Activated T-cell treated with anti-CD3 and anti-CD28 coated beads, Interleukin-2, amount 50 U/mL, for 24 hours (primary cell): ENCODE measurements around the gene SLC35F1.
"Not testable (repeated sequence)": the region's sequence is repeated elsewhere in the genome, so short reads cannot be mapped to it uniquely, and the experiment has no call there.

ENCODE experiments used
- DNase-seq: peaks from one replicate; pipeline ENCODE4 v3.0.0-alpha.2; 2020
- H3K27ac Mint-ChIP-seq: 2 replicates; pipeline ENCODE4 v1.8.0; 2020; ENCODE audit warnings: mild to moderate bottlenecking, mixed read lengths
- H3K27me3 Mint-ChIP-seq: 2 replicates; pipeline ENCODE4 v1.8.0; 2020; ENCODE audit warnings: mixed read lengths
- H3K36me3 Mint-ChIP-seq: 2 replicates; pipeline ENCODE4 v1.8.0; 2020; ENCODE audit warnings: low read depth, mixed read lengths
- H3K4me1 Mint-ChIP-seq: 2 replicates; pipeline ENCODE4 v1.8.0; 2020; ENCODE audit warnings: low read depth, mixed read lengths
- H3K4me3 Mint-ChIP-seq: 2 replicates; pipeline ENCODE4 v1.8.0; 2020; ENCODE audit warnings: mild to moderate bottlenecking, moderate library complexity, mixed read lengths
- H3K9me3 Mint-ChIP-seq: 2 replicates; pipeline ENCODE4 v1.8.0; 2020; ENCODE audit warnings: mixed read lengths

The SLC35F1 gene

GRCh38 chr6:117992856-117993255, 85.8 kb downstream of the SLC35F1 start:
- Mint-ChIP-seq H3K4me3 (no peak overlapping the region), H3K36me3 (no peaks in the 10 kb centered on the region), H3K9me3 (no peaks in the 10 kb centered on the region), H3K27me3 (peaks cover 31% of the 10 kb centered on the region), H3K4me1 (no peaks in the 10 kb centered on the region), H3K27ac (no peak overlapping the region)
- DNase-seq, result no peak

- peaks cover 28% of the 10 kb centered on the region for H3K27me3 Mint-ChIP-seq
- H3K27ac Mint-ChIP-seq, result no peak overlapping the region
- H3K4me3 Mint-ChIP-seq, result no peak overlapping the region
- H3K4me1 Mint-ChIP-seq, result no peaks in the 10 kb centered on the region
- DNase-seq, result no peak
- peaks cover 4% of the 10 kb centered on the region for H3K9me3 Mint-ChIP-seq
- H3K36me3 Mint-ChIP-seq, result no peaks in the 10 kb centered on the region
These were observed 105.9 kb downstream of the SLC35F1 start for GRCh38 chr6:118012944-118013343.

DNA sequence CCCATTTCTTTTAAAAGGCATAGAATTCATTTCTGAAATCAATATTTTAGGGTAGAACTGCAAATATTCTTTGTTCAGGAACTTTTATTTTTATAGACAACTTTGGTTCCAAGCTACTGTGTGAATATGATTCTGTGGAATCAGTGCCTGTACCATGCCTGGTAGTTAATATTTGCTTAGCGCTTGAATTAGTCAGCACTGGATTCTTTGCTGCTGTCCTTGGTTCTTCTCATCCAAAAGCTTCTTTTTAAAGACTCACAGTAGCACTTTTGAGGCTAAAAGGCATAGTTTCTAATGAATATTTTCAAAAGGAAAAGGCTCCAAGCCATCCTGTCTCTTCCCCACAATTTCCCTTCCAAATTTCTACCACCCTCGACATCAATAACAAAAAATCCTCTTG, 109.5 kb downstream of the SLC35F1 start:
- no peak for DNase-seq
- Mint-ChIP-seq H3K27ac (no peak overlapping the region), H3K4me3 (no peak overlapping the region), H3K36me3 (no peaks in the 10 kb centered on the region), H3K4me1 (no peaks in the 10 kb centered on the region), H3K9me3 (no peaks in the 10 kb centered on the region), H3K27me3 (peaks cover 16% of the 10 kb centered on the region)

DNA sequence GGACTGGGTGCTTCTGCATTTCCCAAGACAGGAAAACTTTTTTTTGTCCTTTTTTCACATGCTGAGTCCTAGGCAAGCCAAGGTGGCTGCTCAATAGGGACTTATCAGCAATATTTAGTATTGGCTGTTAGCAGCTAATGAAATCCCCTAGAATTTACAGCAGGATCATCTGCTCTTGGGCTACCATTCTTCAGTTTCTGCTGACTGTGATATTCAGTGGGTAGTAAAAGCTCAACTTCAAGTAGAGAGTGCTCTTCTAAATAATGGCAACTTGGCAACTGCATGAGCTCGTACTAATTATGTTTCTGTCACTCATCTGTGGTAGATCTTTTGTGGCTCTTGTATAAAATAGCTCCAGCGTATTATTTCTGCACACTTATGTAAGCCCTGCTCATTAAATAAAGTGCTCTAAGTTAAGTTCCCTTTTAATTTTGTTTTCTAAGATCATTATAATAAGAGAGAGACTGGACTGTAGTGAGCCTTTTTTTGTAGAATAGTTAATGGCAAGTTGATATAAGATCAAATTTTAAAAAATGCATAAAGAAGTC, 110.3 kb downstream of the SLC35F1 start:
- Mint-ChIP-seq H3K27ac (no peak overlapping the region), H3K9me3 (no peaks in the 10 kb centered on the region), H3K4me3 (no peak overlapping the region), H3K4me1 (no peaks in the 10 kb centered on the region), H3K36me3 (no peaks in the 10 kb centered on the region), H3K27me3 (peaks cover 17% of the 10 kb centered on the region)
- no peak for DNase-seq

- H3K9me3 Mint-ChIP-seq, result no peaks in the 10 kb centered on the region
- no peaks in the 10 kb centered on the region for H3K36me3 Mint-ChIP-seq
- no peak overlapping the region for H3K4me3 Mint-ChIP-seq
- H3K27me3 Mint-ChIP-seq, result peaks cover 5% of the 10 kb centered on the region
- DNase-seq, result no peak
- no peaks in the 10 kb centered on the region for H3K4me1 Mint-ChIP-seq
- H3K27ac Mint-ChIP-seq, result no peak overlapping the region
These were observed 116.7 kb downstream of the SLC35F1 start for GRCh38 chr6:118023771-118024170.

DNA sequence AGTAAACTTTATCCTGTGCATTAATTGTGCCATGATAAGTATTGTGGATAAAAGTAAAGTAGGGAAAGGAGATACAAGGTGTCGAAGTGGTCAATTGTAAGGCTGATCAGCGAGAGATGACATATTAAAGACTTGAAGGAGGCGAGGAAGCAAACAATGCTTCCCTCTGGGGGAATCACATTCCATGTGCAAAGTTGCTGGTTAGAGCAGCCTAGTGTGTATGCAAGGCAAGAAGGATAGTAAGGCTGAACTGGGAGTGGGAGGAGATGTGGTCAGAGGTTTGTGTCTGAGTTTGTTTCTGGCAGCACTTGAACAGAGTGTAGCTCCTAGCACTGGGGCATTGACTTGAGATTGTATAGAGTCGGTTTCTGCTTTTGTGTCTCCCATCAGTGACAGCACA, 122.9 kb downstream of the SLC35F1 start:
- DNase-seq, result no peak
- no peak overlapping the region for H3K27ac Mint-ChIP-seq
- no peaks in the 10 kb centered on the region for H3K27me3 Mint-ChIP-seq
- no peak overlapping the region for H3K4me3 Mint-ChIP-seq
- H3K4me1 Mint-ChIP-seq, result no peaks in the 10 kb centered on the region
- no peaks in the 10 kb centered on the region for H3K9me3 Mint-ChIP-seq
- no peaks in the 10 kb centered on the region for H3K36me3 Mint-ChIP-seq

GRCh38 chr6:118037479-118037878, 130.4 kb downstream of the SLC35F1 start:
- H3K36me3 Mint-ChIP-seq, DNase-seq, H3K4me1 Mint-ChIP-seq, H3K9me3 Mint-ChIP-seq, H3K27me3 Mint-ChIP-seq, H3K4me3 Mint-ChIP-seq, H3K27ac Mint-ChIP-seq: not testable (repeated sequence)

GRCh38 chr6:118042855-118043254, 135.8 kb downstream of the SLC35F1 start:
- Mint-ChIP-seq H3K27ac (no peak overlapping the region), H3K4me3 (no peak overlapping the region), H3K9me3 (no peaks in the 10 kb centered on the region), H3K36me3 (no peaks in the 10 kb centered on the region), H3K4me1 (no peaks in the 10 kb centered on the region), H3K27me3 (peaks cover 15% of the 10 kb centered on the region)
- no peak for DNase-seq

DNA sequence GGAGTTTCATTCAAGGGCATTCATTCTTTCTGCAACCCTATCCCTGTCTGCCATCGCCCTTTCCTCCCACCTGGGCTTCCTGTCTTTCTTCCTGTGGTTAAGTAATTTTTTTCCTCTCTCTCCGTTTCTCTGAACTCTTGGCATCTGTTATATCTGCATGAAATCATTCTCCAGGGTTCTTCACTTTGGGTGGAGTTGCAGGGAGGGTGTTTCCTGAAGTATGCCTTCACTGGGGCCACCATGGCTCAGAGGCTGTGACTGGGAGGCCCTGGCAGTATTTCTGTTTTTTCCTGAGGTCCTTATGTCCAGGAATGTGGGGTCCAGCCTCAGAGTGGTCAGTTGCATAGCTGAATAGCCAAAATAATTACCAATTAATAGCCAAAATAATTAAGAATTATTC, 137.2 kb downstream of the SLC35F1 start:
- Mint-ChIP-seq H3K9me3 (no peaks in the 10 kb centered on the region), H3K27ac (no peak overlapping the region), H3K4me3 (no peak overlapping the region), H3K27me3 (peaks cover 15% of the 10 kb centered on the region), H3K36me3 (no peaks in the 10 kb centered on the region), H3K4me1 (no peaks in the 10 kb centered on the region)
- DNase-seq, result no peak

DNA sequence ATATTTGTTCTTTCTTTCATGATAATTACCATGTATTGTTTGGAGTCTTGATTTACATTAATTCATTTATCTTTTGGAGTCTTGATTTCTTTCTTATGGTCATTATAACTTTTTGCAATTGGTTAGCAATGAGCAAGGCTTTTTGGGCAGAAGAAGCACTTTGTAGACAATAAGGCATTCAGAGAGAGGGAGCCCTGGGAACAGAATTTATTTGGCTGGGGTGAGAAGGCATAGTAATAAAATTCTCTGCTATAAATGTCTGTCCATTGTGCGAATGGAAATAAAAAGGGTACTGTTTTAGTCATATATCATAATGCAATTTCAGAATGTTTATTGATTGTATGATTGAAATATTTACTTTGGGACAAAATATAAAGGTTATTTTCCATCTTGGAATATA, 147.0 kb downstream of the SLC35F1 start:
- Mint-ChIP-seq H3K9me3 (no peaks in the 10 kb centered on the region), H3K36me3 (no peaks in the 10 kb centered on the region), H3K27ac (no peak overlapping the region), H3K27me3 (peaks cover 9% of the 10 kb centered on the region), H3K4me1 (no peaks in the 10 kb centered on the region), H3K4me3 (no peak overlapping the region)
- no peak for DNase-seq

DNA sequence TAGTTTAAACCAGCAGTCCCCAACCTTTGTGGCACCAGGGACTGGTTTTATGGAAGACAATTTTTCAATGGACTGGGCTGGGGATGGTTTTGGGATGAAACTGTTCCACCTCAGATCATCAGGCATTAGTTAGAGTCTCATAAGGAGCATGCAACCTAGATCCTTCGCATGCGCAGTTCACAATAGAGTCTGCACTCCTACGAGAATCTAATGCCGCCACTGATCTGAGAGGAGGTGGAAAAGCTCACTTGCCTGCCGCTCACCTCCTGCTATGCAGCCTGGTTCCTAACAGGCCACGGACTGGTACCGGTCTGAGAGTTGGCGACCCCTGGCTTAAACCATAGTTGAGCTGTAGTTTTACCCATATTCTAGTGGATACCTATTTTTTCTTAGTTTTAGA, 154.6 kb downstream of the SLC35F1 start:
- Mint-ChIP-seq H3K9me3 (no peaks in the 10 kb centered on the region), H3K36me3 (no peaks in the 10 kb centered on the region), H3K27me3 (peaks cover 22% of the 10 kb centered on the region), H3K27ac (no peak overlapping the region), H3K4me3 (no peak overlapping the region), H3K4me1 (no peaks in the 10 kb centered on the region)
- DNase-seq, result no peak

DNA sequence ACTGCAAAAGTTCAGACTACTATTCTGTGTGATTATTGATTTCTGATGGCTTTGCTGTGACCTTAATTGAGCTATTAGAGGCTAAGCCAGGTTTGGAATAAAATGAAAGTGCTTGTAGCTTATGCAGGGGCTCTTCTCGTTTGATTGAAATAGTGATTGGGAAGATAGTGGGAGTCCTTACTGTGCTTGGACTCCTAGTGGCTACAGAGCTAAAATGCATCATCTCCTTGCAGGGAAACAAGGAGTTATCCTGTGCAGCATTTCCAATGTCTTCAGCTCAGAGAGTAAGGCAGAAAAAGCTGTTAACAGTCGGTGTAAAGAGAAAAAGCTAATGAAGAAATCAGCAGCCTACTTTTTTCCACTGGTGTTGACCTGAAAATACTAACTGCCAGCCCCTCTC, 173.5 kb downstream of the SLC35F1 start:
- Mint-ChIP-seq H3K27me3 (peaks cover 16% of the 10 kb centered on the region), H3K36me3 (no peaks in the 10 kb centered on the region), H3K4me3 (no peak overlapping the region), H3K4me1 (no peaks in the 10 kb centered on the region), H3K9me3 (no peaks in the 10 kb centered on the region), H3K27ac (no peak overlapping the region)
- no peak for DNase-seq

DNA sequence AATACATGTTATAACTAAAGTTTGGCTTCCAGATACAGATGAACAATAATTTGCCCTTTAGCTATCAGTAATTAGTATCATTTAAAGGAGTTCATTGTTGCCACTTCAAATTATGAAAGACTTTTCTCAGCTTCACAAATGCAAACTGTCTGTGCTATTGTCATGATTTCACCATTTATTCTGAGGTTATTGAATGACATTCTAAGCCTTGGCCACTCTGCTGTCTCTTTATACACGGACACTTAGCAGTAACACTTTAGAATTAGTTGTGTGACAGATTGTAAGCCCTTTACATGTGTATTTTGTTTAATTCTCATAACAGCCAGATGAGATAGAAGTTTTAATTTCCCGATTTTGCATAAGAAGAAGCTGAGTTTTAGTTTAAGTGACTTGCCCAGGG, 176.6 kb downstream of the SLC35F1 start:
- Mint-ChIP-seq H3K4me3 (no peak overlapping the region), H3K9me3 (no peaks in the 10 kb centered on the region), H3K27ac (no peak overlapping the region)

DNA sequence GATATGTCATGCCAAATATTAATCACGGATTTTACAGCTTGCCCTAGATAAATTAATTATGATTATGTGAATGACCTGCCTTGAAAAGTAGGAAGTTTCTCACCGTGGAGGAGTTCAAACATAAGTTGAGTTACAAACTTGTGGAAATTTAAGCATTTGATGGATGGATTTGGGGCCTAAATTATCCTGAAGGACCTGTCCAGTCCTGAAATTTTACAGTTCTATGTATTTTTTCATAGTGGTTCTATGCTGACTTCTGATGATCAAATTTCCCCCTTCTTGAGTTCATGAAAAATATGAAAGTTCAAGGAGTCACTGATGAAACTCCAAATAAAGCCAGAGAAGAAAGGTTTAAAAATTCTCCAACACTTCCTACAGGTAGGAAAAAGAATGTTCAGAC, 178.6 kb downstream of the SLC35F1 start:
- DNase-seq, result no peak
- H3K27ac Mint-ChIP-seq, result no peak overlapping the region
- no peaks in the 10 kb centered on the region for H3K4me1 Mint-ChIP-seq
- no peak overlapping the region for H3K4me3 Mint-ChIP-seq
- peaks cover 6% of the 10 kb centered on the region for H3K27me3 Mint-ChIP-seq
- peaks cover under 1% of the 10 kb centered on the region for H3K9me3 Mint-ChIP-seq
- no peaks in the 10 kb centered on the region for H3K36me3 Mint-ChIP-seq

More for the DNA sequence above, 176.6 kb downstream of the SLC35F1 start:
- Mint-ChIP-seq H3K36me3 (no peaks in the 10 kb centered on the region), H3K27me3 (peaks cover 16% of the 10 kb centered on the region), H3K4me1 (no peaks in the 10 kb centered on the region)
- DNase-seq, result no peak

- Mint-ChIP-seq H3K27ac (no peak overlapping the region), H3K4me1 (no peaks in the 10 kb centered on the region), H3K9me3 (peaks cover 4% of the 10 kb centered on the region), H3K36me3 (no peaks in the 10 kb centered on the region), H3K4me3 (no peak overlapping the region), H3K27me3 (peaks cover under 1% of the 10 kb centered on the region)
- DNase-seq, result no peak
These were observed 179.1 kb downstream of the SLC35F1 start for GRCh38 chr6:118086159-118086558.

GRCh38 chr6:118092086-118092485, 185.0 kb downstream of the SLC35F1 start:
- Mint-ChIP-seq H3K27me3 (no peaks in the 10 kb centered on the region), H3K4me3 (no peak overlapping the region), H3K4me1 (no peaks in the 10 kb centered on the region), H3K36me3 (no peaks in the 10 kb centered on the region), H3K9me3 (peaks cover 11% of the 10 kb centered on the region), H3K27ac (no peak overlapping the region)
- DNase-seq, result no peak
